H9 (cell line): ENCODE measurements around the gene SPTBN1. TPM values are rescaled to one million over a fixed set of nuclear protein-coding genes. Genes with fewer than 3 reads are reported as not detected.

Experiments used
- DNase-seq: peaks from one replicate; pipeline ENCODE4 v3.0.0-alpha.2; 2017
- H2AFZ ChIP-seq: one replicate; pipeline ENCODE4 v1.6.1; 2013; ENCODE audit warnings: mild to moderate bottlenecking, low read length, control low read depth, moderate library complexity
- H2AK5ac ChIP-seq: 2 replicates; pipeline ENCODE4 v1.6.1; 2013; ENCODE audit warnings: low read length, control low read depth, mixed read lengths; ENCODE audit not compliant: insufficient read length
- H2BK120ac ChIP-seq: one replicate; pipeline ENCODE4 v1.6.1; 2013; ENCODE audit warnings: low read depth, mild to moderate bottlenecking, low read length, control low read depth, inconsistent platforms; ENCODE audit not compliant: poor library complexity, severe bottlenecking
- H2BK12ac ChIP-seq: 2 replicates; pipeline ENCODE4 v1.6.1; 2013; ENCODE audit warnings: low read length, control low read depth, mixed read lengths, low read depth; ENCODE audit not compliant: insufficient read length
- H2BK15ac ChIP-seq: 2 replicates; pipeline ENCODE4 v1.6.1; 2013; ENCODE audit warnings: low read depth, low read length, control low read depth
- H2BK20ac ChIP-seq: one replicate; pipeline ENCODE4 v1.6.1; 2013; ENCODE audit warnings: low read depth, mild to moderate bottlenecking, low read length, control low read depth, inconsistent platforms; ENCODE audit not compliant: poor library complexity, severe bottlenecking
- H2BK5ac ChIP-seq: 2 replicates; pipeline ENCODE4 v1.6.1; 2013; ENCODE audit warnings: low read length, control low read depth, mixed read lengths; ENCODE audit not compliant: insufficient read length
- H3K14ac ChIP-seq: 2 replicates; pipeline ENCODE4 v1.6.1; 2013; ENCODE audit warnings: low read length, control low read depth; ENCODE audit not compliant: insufficient read depth
- H3K18ac ChIP-seq: 2 replicates; pipeline ENCODE4 v1.6.1; 2013; ENCODE audit warnings: low read depth, mild to moderate bottlenecking, mixed read lengths, low read length, control low read depth; ENCODE audit not compliant: insufficient read length
- H3K23ac ChIP-seq: 2 replicates; pipeline ENCODE4 v1.6.1; 2013; ENCODE audit warnings: low read length, control low read depth, mixed read lengths, low read depth; ENCODE audit not compliant: insufficient read length
- H3K23me2 ChIP-seq: 2 replicates; pipeline ENCODE4 v1.6.1; 2013; ENCODE audit warnings: low read depth, mild to moderate bottlenecking, mixed read lengths, low read length, control low read depth; ENCODE audit not compliant: insufficient read length, poor library complexity, severe bottlenecking
- H3K27ac ChIP-seq: 2 replicates; pipeline ENCODE4 v1.5.1; 2013; ENCODE audit warnings: low read length, control low read depth, mixed read lengths, low read depth; ENCODE audit not compliant: insufficient read length
- H3K27me3 ChIP-seq: 2 replicates; pipeline ENCODE4 v1.6.1; 2013; ENCODE audit warnings: low read length, control low read depth, inconsistent platforms; ENCODE audit not compliant: insufficient read depth
- H3K4ac ChIP-seq: 2 replicates; pipeline ENCODE4 v1.6.1; 2013; ENCODE audit warnings: low read depth, mild to moderate bottlenecking, control low read depth, inconsistent platforms, low read length, moderate library complexity
- H3K4me1 ChIP-seq: 2 replicates; pipeline ENCODE4 v1.6.1; 2013; ENCODE audit warnings: low read length, control low read depth, inconsistent platforms; ENCODE audit not compliant: insufficient read depth
- H3K4me2 ChIP-seq: 2 replicates; pipeline ENCODE4 v1.6.1; 2013; ENCODE audit warnings: low read length, control low read depth, mixed read lengths; ENCODE audit not compliant: insufficient read length, insufficient read depth
- H3K56ac ChIP-seq: 2 replicates; pipeline ENCODE4 v1.6.1; 2013; ENCODE audit warnings: low read depth, mild to moderate bottlenecking, mixed read lengths, low read length, control low read depth; ENCODE audit not compliant: insufficient read length
- H3K79me1 ChIP-seq: 2 replicates; pipeline ENCODE4 v1.6.1; 2013; ENCODE audit warnings: low read depth, mild to moderate bottlenecking, moderate library complexity, low read length, control low read depth, inconsistent platforms; ENCODE audit not compliant: insufficient read depth, poor library complexity, severe bottlenecking
- H3K79me2 ChIP-seq: 2 replicates; pipeline ENCODE4 v1.6.1; 2013; ENCODE audit warnings: low read length, control low read depth, inconsistent platforms; ENCODE audit not compliant: insufficient read depth
- H3K9ac ChIP-seq: 2 replicates; pipeline ENCODE4 v1.6.1; 2013; ENCODE audit warnings: low read length, control low read depth, mixed read lengths; ENCODE audit not compliant: insufficient read length; ENCODE audit errors: extremely low read depth
- H3K9me3 ChIP-seq: one replicate; pipeline ENCODE4 v1.6.1; 2013; ENCODE audit warnings: low read depth, low read length, inconsistent platforms; ENCODE audit not compliant: control insufficient read depth
- H3T11ph ChIP-seq: one replicate; pipeline ENCODE4 v1.6.1; 2013; ENCODE audit warnings: mild to moderate bottlenecking, low read length, control low read depth, inconsistent platforms
- H4K20me1 ChIP-seq: one replicate; pipeline ENCODE4 v1.6.1; 2013; ENCODE audit not compliant: control insufficient read depth, insufficient read length, insufficient read depth
- H4K5ac ChIP-seq: 2 replicates; pipeline ENCODE4 v1.6.1; 2013; ENCODE audit warnings: low read depth, mild to moderate bottlenecking, mixed read lengths, low read length, control low read depth; ENCODE audit not compliant: insufficient read length
- H4K8ac ChIP-seq: replicated peaks from 2 replicates; pipeline ENCODE4 v1.6.1; 2013; ENCODE audit warnings: low read length, control low read depth, mixed read lengths, low read depth; ENCODE audit not compliant: insufficient read length
- H4K91ac ChIP-seq: 2 replicates; pipeline ENCODE4 v1.6.1; 2013; ENCODE audit warnings: low read depth, mild to moderate bottlenecking, moderate library complexity, mixed read lengths, low read length, control low read depth; ENCODE audit not compliant: insufficient read length
- H3K27ac Mint-ChIP-seq, 3 experiments: 2 replicates in 2 of 3; 3 replicates in 1 of 3; pipeline ENCODE4 v1.8.0; 2020 to 2021; ENCODE audit warnings: mixed read lengths in 3 of 3, mild to moderate bottlenecking in 1 of 3, moderate library complexity in 1 of 3
- H3K27me3 Mint-ChIP-seq: 2 replicates; pipeline ENCODE4 v1.8.0; 2021; ENCODE audit warnings: low read depth, mild to moderate bottlenecking, moderate library complexity, mixed read lengths
- H3K36me3 Mint-ChIP-seq, 3 experiments: 2 replicates in 2 of 3; 3 replicates in 1 of 3; pipeline ENCODE4 v1.8.0; 2020 to 2021; ENCODE audit warnings: low read depth in 3 of 3, mixed read lengths in 3 of 3; ENCODE audit not compliant: insufficient read depth in 1 of 3
- H3K4me1 Mint-ChIP-seq, 2 experiments: 2 replicates each; pipeline ENCODE4 v1.8.0; 2020; ENCODE audit warnings: mixed read lengths in 2 of 2
- H3K4me3 Mint-ChIP-seq, 2 experiments: 2 replicates in 1 of 2; 3 replicates in 1 of 2; pipeline ENCODE4 v1.8.0; 2020 to 2021; ENCODE audit warnings: mild to moderate bottlenecking in 2 of 2, mixed read lengths in 2 of 2, moderate library complexity in 1 of 2
- H3K9me3 Mint-ChIP-seq, 2 experiments: 2 replicates in 1 of 2; 3 replicates in 1 of 2; pipeline ENCODE4 v1.8.0; 2020; ENCODE audit warnings: mild to moderate bottlenecking in 2 of 2, mixed read lengths in 2 of 2, moderate library complexity in 1 of 2
- CTCF ChIP-seq: fragments of 200-600 bp; sonication (generic); conservative IDR thresholded peaks from 3 replicates; pipeline ENCODE4 v1.8.0; 2021; ENCODE audit warnings: antibody characterized with exemption, mild to moderate bottlenecking
- WGBS: extraction: QIAGEN DNeasy Blood & Tissue Kit; methylation state at CpG from one replicate; pipeline ENCODE4 v1.1.7; 2013; ENCODE audit warnings: missing lambda C conversion rate, low lambda C conversion rate, mixed read lengths; ENCODE audit not compliant: insufficient read length; ENCODE audit errors: extremely low coverage; 5-methylcytosine and 5-hydroxymethylcytosine counted together
- total RNA-seq: library from RNA; stranded (reverse); gene quantifications from 2 replicates; pipeline ENCODE4 v1.2.1, GENCODE V29; 2021

The SPTBN1 gene
- total RNA-seq, 1 experiment from 2014 or later, result 164 TPM

- no peak overlapping the region for H2BK5ac ChIP-seq
- no peak for TF ChIP-seq CTCF
- no peaks in the 10 kb centered on the region for H3K27me3 ChIP-seq
- no peak overlapping the region for H3K56ac ChIP-seq
- H4K20me1 ChIP-seq, result no peaks in the 10 kb centered on the region
- DNase-seq, result no peak
- H4K91ac ChIP-seq, result no peak overlapping the region
- H2BK12ac ChIP-seq, result no peak overlapping the region
- Mint-ChIP-seq H3K9me3 (no peaks in the 10 kb centered on the region), H3K36me3 (peaks cover 54 to 97% (median 94%) of the 10 kb centered on the region in 3 experiments; a peak in 6 of 7 replicates), H3K4me1 (no peaks in the 10 kb centered on the region), H3K27ac (no peak overlapping the region), H3K27me3 (no peaks in the 10 kb centered on the region), H3K4me3 (no peak overlapping the region)
- no peak overlapping the region for H3K9ac ChIP-seq
- no peak overlapping the region for H3K14ac ChIP-seq
- no peak overlapping the region for H3K4ac ChIP-seq
- no peak overlapping the region for H3K18ac ChIP-seq
- no peaks in the 10 kb centered on the region for H3K79me2 ChIP-seq
- no peak overlapping the region for H2BK120ac ChIP-seq
- no peak overlapping the region for H2AFZ ChIP-seq
- no peak overlapping the region for H4K5ac ChIP-seq
- H3T11ph ChIP-seq, result no peak overlapping the region
- H2AK5ac ChIP-seq, result no peak overlapping the region
- no peak overlapping the region for H3K4me2 ChIP-seq
- H3K23me2 ChIP-seq, result no peaks in the 10 kb centered on the region
- no peak overlapping the region for H4K8ac ChIP-seq
- no peaks in the 10 kb centered on the region for H3K9me3 ChIP-seq
- no peaks in the 10 kb centered on the region for H3K79me1 ChIP-seq
- no peak overlapping the region for H2BK15ac ChIP-seq
- H3K4me1 ChIP-seq, result no peaks in the 10 kb centered on the region
- WGBS, result no CpG with 5 or more reads among the region's 4 CpGs
- no peak overlapping the region for H2BK20ac ChIP-seq
- H3K27ac ChIP-seq, result no peak overlapping the region
- H3K23ac ChIP-seq, result no peak overlapping the region
Measured at GRCh38 chr2:54659527-54659926, 203.4 kb downstream of the SPTBN1 start.
